Esophagus muscularis mucosa (tissue), 4 donors: ENCODE measurements around the gene NAV1. TPM values are rescaled to one million over a fixed set of nuclear protein-coding genes. Genes with fewer than 3 reads are reported as not detected.

Experiments used
- DNase-seq: peaks from one replicate; pipeline ENCODE4 v3.0.0-alpha.2; 2017; ENCODE audit errors: extremely low spot score
- H3K27ac ChIP-seq, 4 donors: fragments of 200-600 bp; sonication (generic); replicated peaks in 1 of 4; 1 replicate in 3 of 4; 2 replicates in 1 of 4; pipeline ENCODE4 v1.5.1; 2016 to 2019; ENCODE audit warnings: mild to moderate bottlenecking in 1 of 4
- H3K27me3 ChIP-seq, 4 donors: fragments of 200-600 bp; sonication (generic); one replicate each; pipeline versions ENCODE4 v1.5.1 to v1.6.0; 2016 to 2019
- H3K36me3 ChIP-seq, 4 donors: fragments of 200-600 bp; sonication (generic); one replicate each; pipeline ENCODE4 v1.5.1; 2016 to 2019
- H3K4me1 ChIP-seq, 4 donors: fragments of 200-600 bp; sonication (generic); one replicate each; pipeline ENCODE4 v1.5.1; 2016 to 2019
- H3K4me3 ChIP-seq, 4 donors: fragments of 200-600 bp; sonication (generic); 1 replicate in 2 of 4; 2 replicates in 2 of 4; pipeline ENCODE4 v1.5.1; 2016 to 2019; ENCODE audit warnings: mild to moderate bottlenecking in 4 of 4, moderate library complexity in 1 of 4
- H3K9me3 ChIP-seq, 4 donors: fragments of 200-600 bp; sonication (generic); 1 replicate in 3 of 4; 2 replicates in 1 of 4; pipeline ENCODE4 v1.5.1; 2016 to 2019
- CTCF ChIP-seq, 3 experiments: fragments of 200-600 bp in 2 of 3; fragments of 450-650 bp in 1 of 3; sonication (generic) in 2 of 3; IDR thresholded peaks; one replicate each; pipeline ENCODE4 v1.5.1; 2017 to 2019; ENCODE audit warnings: antibody characterized with exemption in 3 of 3, mild to moderate bottlenecking in 2 of 3, moderate library complexity in 1 of 3
- EP300 ChIP-seq: sonication (generic); formaldehyde crosslinking; IDR thresholded peaks from one replicate; pipeline ENCODE4 v1.6.1; 2017; ENCODE audit warnings: antibody characterized with exemption
- POLR2A ChIP-seq: fragments of 450-650 bp; IDR thresholded peaks from one replicate; pipeline ENCODE4 v1.6.1; 2017; ENCODE audit warnings: antibody characterized with exemption, moderate library complexity, mild to moderate bottlenecking, low read depth
- POLR2AphosphoS5 ChIP-seq, 2 donors: sonication (generic); formaldehyde crosslinking; IDR thresholded peaks; one replicate each; pipeline ENCODE4 v1.6.1; 2017; ENCODE audit warnings: antibody characterized with exemption in 2 of 2
- WGBS: methylation state at CpG from one replicate; pipeline ENCODE4 v1.1.5; 2018; 5-methylcytosine and 5-hydroxymethylcytosine counted together
- intact Hi-C: fragments of 100-400 bp; cut with DNase I; formaldehyde crosslinking; loops from one replicate; pipeline ENCODE4 v1.15.1; 2023
- total RNA-seq, 4 donors: library from RNA; depleted of rRNA; stranded (reverse); fragments of >200 nt; gene quantifications; one replicate each; pipeline versions ENCODE4 v1.1.0 to v1.2.1, GENCODE V29; 2016

Gene NAV1
- total RNA-seq, 4 donors from 2014 or later, result 12.9 to 35.5 (median 21.9) TPM

GRCh38 chr1:201561195-201561564 lies 22.3 kb downstream of the NAV1 start:
- DNase-seq, result no peak
- no peaks in the 10 kb centered on the region for H3K9me3 ChIP-seq
- WGBS, result 82% methylated on average over 3 of the region's 3 CpGs
- H3K36me3 ChIP-seq, result no peaks in the 10 kb centered on the region
- H3K4me1 ChIP-seq, result peaks cover 59 to 73% (median 65%) of the 10 kb centered on the region in 4 donors
- intact Hi-C loops, result loop anchor here (5.0 kb wide), 1 partner anchor 34 kb away; no protein-coding TSS in a partner anchor
- no peak for TF ChIP-seq CTCF (IDR thresholded peaks at IDR 0.05)
- no peak for TF ChIP-seq POLR2A
- TF ChIP-seq EP300, result no peak
- TF ChIP-seq POLR2AphosphoS5 (IDR thresholded peaks at IDR 0.05), result no peak
- H3K27ac ChIP-seq, result no peak overlapping the region
- no peak overlapping the region for H3K4me3 ChIP-seq
- H3K27me3 ChIP-seq, result no peaks in the 10 kb centered on the region

DNA sequence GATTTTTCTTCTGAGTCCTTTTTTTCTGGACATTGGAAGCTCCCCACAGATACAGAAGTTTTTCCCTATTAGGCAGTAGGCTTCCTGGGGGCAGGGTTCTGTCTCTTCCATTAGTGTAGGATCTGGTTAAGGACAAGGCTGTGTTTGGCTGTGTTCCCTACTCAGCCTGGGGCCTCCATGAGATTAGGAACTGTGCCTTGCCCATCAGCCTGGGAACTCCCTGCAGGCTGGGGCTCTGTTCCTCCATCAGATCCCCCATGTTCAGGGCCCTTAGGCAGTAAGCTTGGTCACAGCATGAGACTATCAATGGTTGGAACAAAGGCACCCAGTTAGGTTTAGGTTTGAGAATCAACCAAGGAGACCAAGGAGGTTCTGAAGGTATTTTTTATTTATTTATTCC lies 22.7 kb downstream of the NAV1 start:
- H3K27me3 ChIP-seq, result no peaks in the 10 kb centered on the region
- intact Hi-C loops, result loop anchor here (5.0 kb wide), 1 partner anchor 34 kb away; no protein-coding TSS in a partner anchor
- no peaks in the 10 kb centered on the region for H3K9me3 ChIP-seq
- H3K4me1 ChIP-seq, result peaks cover 59 to 73% (median 65%) of the 10 kb centered on the region in 4 donors
- no peak for DNase-seq
- no peak overlapping the region for H3K27ac ChIP-seq
- TF ChIP-seq CTCF (IDR thresholded peaks at IDR 0.05), result no peak
- TF ChIP-seq POLR2AphosphoS5 (IDR thresholded peaks at IDR 0.05), result no peak
- TF ChIP-seq POLR2A, result no peak
- no peak for TF ChIP-seq EP300
- no peaks in the 10 kb centered on the region for H3K36me3 ChIP-seq
- H3K4me3 ChIP-seq, result no peak overlapping the region

DNA sequence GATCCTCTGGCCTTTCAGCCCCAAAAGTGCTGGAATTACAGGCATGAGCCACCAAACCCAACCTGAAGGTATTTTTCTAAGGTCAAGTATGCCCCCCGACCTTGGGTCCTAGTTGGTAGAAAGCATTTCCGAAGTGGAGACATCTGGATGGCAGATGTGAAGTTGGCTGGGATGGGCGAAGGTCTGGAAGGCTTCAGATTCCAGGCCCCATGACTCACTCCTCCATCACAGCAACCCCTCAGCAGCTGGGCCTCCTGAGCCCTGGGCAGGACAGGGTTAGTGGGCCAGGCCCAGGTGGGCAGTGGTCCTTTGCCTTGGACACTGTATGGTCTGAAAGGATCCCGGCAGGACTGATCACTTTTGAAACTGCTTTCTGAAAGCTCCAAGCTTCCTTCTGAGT lies 23.3 kb downstream of the NAV1 start:
- TF ChIP-seq EP300 (no peak), POLR2A (no peak), CTCF (IDR thresholded peaks at IDR 0.05) (no peak), POLR2AphosphoS5 (IDR thresholded peaks at IDR 0.05) (peak in 1 of 2 donors; percentile 61)
- H3K27ac ChIP-seq, result peak overlapping the region in 3 of 4 donors; percentile 22 to 67 (median 43)
- H3K36me3 ChIP-seq, result no peaks in the 10 kb centered on the region
- H3K27me3 ChIP-seq, result no peaks in the 10 kb centered on the region
- intact Hi-C loops, result loop anchor here (5.0 kb wide), 1 partner anchor 35 kb away; no protein-coding TSS in a partner anchor
- H3K9me3 ChIP-seq, result no peaks in the 10 kb centered on the region
- H3K4me1 ChIP-seq, result peaks cover 57 to 69% (median 65%) of the 10 kb centered on the region in 4 donors
- no peak overlapping the region for H3K4me3 ChIP-seq
- no peak for DNase-seq
- 76% methylated on average over 4 of the region's 4 CpGs for WGBS

GRCh38 chr1:201562659-201563405 lies 23.9 kb downstream of the NAV1 start:
- peaks cover 54 to 70% (median 61%) of the 10 kb centered on the region in 4 donors for H3K4me1 ChIP-seq
- DNase-seq, result no peak
- TF ChIP-seq CTCF (IDR thresholded peaks at IDR 0.05) (no peak), EP300 (no peak), POLR2AphosphoS5 (IDR thresholded peaks at IDR 0.05) (peak in 1 of 2 donors; percentile 20), POLR2A (no peak)
- no peak overlapping the region for H3K4me3 ChIP-seq
- peak overlapping the region in 3 of 4 donors; percentile 22 to 67 (median 43) for H3K27ac ChIP-seq
- intact Hi-C loops, result loop anchor here (5.0 kb wide), 1 partner anchor 36 kb away; no protein-coding TSS in a partner anchor
- WGBS, result 78% methylated on average over 18 of the region's 18 CpGs
- no peaks in the 10 kb centered on the region for H3K36me3 ChIP-seq
- no peaks in the 10 kb centered on the region for H3K27me3 ChIP-seq
- H3K9me3 ChIP-seq, result no peaks in the 10 kb centered on the region
